Liver (tissue), 9 donors: ENCODE results near the gene ATE1. TPM values are rescaled to one million over a fixed set of nuclear protein-coding genes. Genes with fewer than 3 reads are reported as not detected.

Experiments
- DNase-seq: peaks from one replicate; pipeline ENCODE4 v3.0.0-alpha.2; 2017; ENCODE audit warnings: low spot score
- H3K27ac ChIP-seq, 2 donors: one replicate each; pipeline ENCODE4 v1.7.0; 2013; ENCODE audit warnings: inconsistent platforms in 2 of 2, low read length in 2 of 2, control low read depth in 1 of 2, low read depth in 1 of 2, mild to moderate bottlenecking in 1 of 2
- H3K27me3 ChIP-seq, 4 donors: one replicate each; pipeline versions ENCODE4 v1.6.1 to v1.7.0; 2013; ENCODE audit warnings: low read length in 3 of 4, inconsistent platforms in 1 of 4, mild to moderate bottlenecking in 1 of 4, moderate library complexity in 1 of 4; ENCODE audit not compliant: control insufficient read depth in 4 of 4, insufficient read depth in 4 of 4
- H3K36me3 ChIP-seq, 4 donors: one replicate each; pipeline versions ENCODE4 v1.6.1 to v1.7.0; 2013; ENCODE audit warnings: low read length in 3 of 4, mild to moderate bottlenecking in 3 of 4, low read depth in 1 of 4, moderate library complexity in 1 of 4; ENCODE audit not compliant: control insufficient read depth in 4 of 4, insufficient read depth in 3 of 4
- H3K4me1 ChIP-seq, 4 donors: one replicate each; pipeline versions ENCODE4 v1.6.1 to v1.7.0; 2013; ENCODE audit warnings: low read length in 3 of 4, mild to moderate bottlenecking in 3 of 4, moderate library complexity in 1 of 4; ENCODE audit not compliant: control insufficient read depth in 4 of 4, insufficient read depth in 4 of 4
- H3K4me3 ChIP-seq, 3 donors: one replicate each; pipeline versions ENCODE4 v1.6.1 to v1.7.0; 2013; ENCODE audit warnings: low read length in 3 of 3, control low read depth in 1 of 3, low read depth in 1 of 3, mild to moderate bottlenecking in 1 of 3
- H3K9ac ChIP-seq, 2 donors: one replicate each; pipeline ENCODE4 v1.7.0; 2013; ENCODE audit warnings: low read length in 2 of 2, mild to moderate bottlenecking in 2 of 2, moderate library complexity in 2 of 2, control low read depth in 1 of 2, low read depth in 1 of 2
- H3K9me3 ChIP-seq, 4 donors: one replicate each; pipeline versions ENCODE4 v1.6.1 to v1.7.0; 2013; ENCODE audit warnings: low read length in 3 of 4; ENCODE audit not compliant: control insufficient read depth in 4 of 4
- ATF3 ChIP-seq: IDR thresholded peaks from 2 replicates; pipeline ENCODE4 v1.6.1; 2016; ENCODE audit warnings: antibody characterized with exemption
- CTCF ChIP-seq: fragments of 150-350 bp; IDR thresholded peaks from 2 replicates; pipeline ENCODE4 v1.5.1; 2017; ENCODE audit warnings: improper control_type of control experiment, low read depth, low read length; ENCODE audit not compliant: missing input control
- EGR1 ChIP-seq, 2 donors: IDR thresholded peaks; 2 replicates each; pipeline ENCODE4 v1.6.1; 2016 to 2018; ENCODE audit warnings: antibody characterized with exemption in 2 of 2, low read depth in 2 of 2
- FOXA1 ChIP-seq: IDR thresholded peaks from 2 replicates; pipeline ENCODE4 v1.6.1; 2016; ENCODE audit warnings: antibody characterized with exemption
- FOXA2 ChIP-seq: IDR thresholded peaks from 2 replicates; pipeline ENCODE4 v1.6.1; 2016; ENCODE audit warnings: antibody characterized with exemption
- GABPA ChIP-seq, 2 donors: IDR thresholded peaks in 1 of 2; conservative IDR thresholded peaks in 1 of 2; 2 replicates each; pipeline ENCODE4 v1.6.1; 2016; ENCODE audit warnings: antibody characterized with exemption in 2 of 2, mild to moderate bottlenecking in 1 of 2, moderate library complexity in 1 of 2
- HNF4A ChIP-seq, 2 donors: conservative IDR thresholded peaks; 2 replicates each; pipeline ENCODE4 v1.6.1; 2016; ENCODE audit warnings: antibody characterized with exemption in 2 of 2, mild to moderate bottlenecking in 2 of 2
- HNF4G ChIP-seq: IDR thresholded peaks from 2 replicates; pipeline ENCODE4 v1.6.1; 2016; ENCODE audit warnings: antibody characterized with exemption
- JUND ChIP-seq, 2 donors: IDR thresholded peaks; 2 replicates each; pipeline ENCODE4 v1.6.1; 2016; ENCODE audit warnings: antibody characterized with exemption in 2 of 2
- MAX ChIP-seq: IDR thresholded peaks from 2 replicates; pipeline ENCODE4 v1.6.1; 2016; ENCODE audit warnings: antibody characterized with exemption
- NR2F2 ChIP-seq: IDR thresholded peaks from 2 replicates; pipeline ENCODE4 v1.6.1; 2016; ENCODE audit warnings: antibody characterized with exemption
- RAD21 ChIP-seq, 2 donors: IDR thresholded peaks; 2 replicates each; pipeline ENCODE4 v1.6.1; 2016; ENCODE audit warnings: antibody characterized with exemption in 2 of 2, mild to moderate bottlenecking in 2 of 2
- REST ChIP-seq: IDR thresholded peaks from 2 replicates; pipeline ENCODE4 v1.6.1; 2016; ENCODE audit warnings: antibody characterized with exemption, mild to moderate bottlenecking
- SP1 ChIP-seq: IDR thresholded peaks from 2 replicates; pipeline ENCODE4 v1.6.1; 2018; ENCODE audit warnings: antibody characterized with exemption, mild to moderate bottlenecking
- TAF1 ChIP-seq: conservative IDR thresholded peaks from 2 replicates; pipeline ENCODE4 v1.6.1; 2016; ENCODE audit warnings: antibody characterized with exemption, mild to moderate bottlenecking
- ZBTB33 ChIP-seq: IDR thresholded peaks from 2 replicates; pipeline ENCODE4 v1.6.1; 2016; ENCODE audit warnings: antibody characterized with exemption
- WGBS: extraction: QIAGEN DNeasy Blood & Tissue Kit; methylation state at CpG from one replicate; pipeline ENCODE4 v1.1.7; 2013; 5-methylcytosine and 5-hydroxymethylcytosine counted together
- polyA plus RNA-seq, 2 donors: library from polyadenylated mRNA; stranded (reverse) in 1 of 2; unstranded in 1 of 2; fragments of 200-250 nt in 1 of 2; fragments of >200 nt in 1 of 2; fragmentation: Nextera tagmentation in 1 of 2; extraction: Ambion mirVana in 1 of 2; gene quantifications; one replicate each; pipeline versions ENCODE4 v1.2.1 to v1.2.3, GENCODE V29; 2013 to 2015
- total RNA-seq, 2 donors: library from RNA; depleted of rRNA; stranded (reverse); fragments of >200 nt; gene quantifications; one replicate each; pipeline ENCODE4 v1.2.3, GENCODE V29; 2014
- donor health status: healthy.
- donor health status: healthy.
- donor health status: healthy.
- donor health status: healthy.
- donor health status: healthy.

ATE1 gene
- total and polyA plus RNA-seq, 4 donors: 7.9 to 34.9 (median 13.5) TPM

GRCh38 chr10:121772406-121772805 is 155.4 kb downstream of the ATE1 start:
- H3K36me3 ChIP-seq: no peaks in the 10 kb centered on the region
- H3K4me3 ChIP-seq: no peak overlapping the region
- H3K27ac ChIP-seq: no peak overlapping the region
- H3K9ac ChIP-seq: no peak overlapping the region
- TF ChIP-seq GABPA (IDR thresholded peaks at IDR 0.05 in 1 of 2, conservative IDR thresholded peaks at IDR 0.05 in 1 of 2): no peak
- no peak for TF ChIP-seq FOXA1
- no peak for TF ChIP-seq REST
- TF ChIP-seq HNF4G: no peak
- TF ChIP-seq RAD21 (IDR thresholded peaks at IDR 0.05): no peak
- TF ChIP-seq HNF4A (conservative IDR thresholded peaks at IDR 0.05): no peak
- no peak for TF ChIP-seq NR2F2
- no peak for TF ChIP-seq JUND (IDR thresholded peaks at IDR 0.05)
- no peak for TF ChIP-seq TAF1
- TF ChIP-seq MAX: no peak
- TF ChIP-seq ZBTB33: no peak
- no peak for TF ChIP-seq FOXA2
- no peak for TF ChIP-seq SP1
- no peak for TF ChIP-seq EGR1 (IDR thresholded peaks at IDR 0.05; ENCODE audit: low read depth in 2 of 2)
- TF ChIP-seq ATF3: no peak
- 97% methylated on average over 6 of the region's 6 CpGs for WGBS
- H3K9me3 ChIP-seq: no peaks in the 10 kb centered on the region
- no peaks in the 10 kb centered on the region for H3K27me3 ChIP-seq
- H3K4me1 ChIP-seq: peaks cover 0 to 2% (median 0%) of the 10 kb centered on the region in 4 donors
- DNase-seq: no peak

- Histone ChIP-seq H3K27ac (no peak overlapping the region), H3K9ac (no peak overlapping the region), H3K36me3 (no peaks in the 10 kb centered on the region), H3K27me3 (no peaks in the 10 kb centered on the region), H3K4me1 (peaks cover 0 to 2% (median 0%) of the 10 kb centered on the region in 4 donors), H3K9me3 (no peaks in the 10 kb centered on the region), H3K4me3 (no peak overlapping the region)
- DNase-seq: no peak
- WGBS: 75% methylated on average over 5 of the region's 5 CpGs
- TF ChIP-seq CTCF (no peak), JUND (IDR thresholded peaks at IDR 0.05) (no peak)
Measured at GRCh38 chr10:121771966-121772365, 155.9 kb downstream of the ATE1 start.
